Skeletal muscle cell (primary cell): ENCODE measurements around the gene GJD4.

Source experiments
- DNase-seq: peaks from one replicate; pipeline ENCODE4 v3.0.0-alpha.2; 2010; ENCODE audit warnings: low read depth
- H3K4me3 ChIP-seq: 2 replicates; pipeline ENCODE4 v1.5.1; 2011; ENCODE audit warnings: low read depth, mild to moderate bottlenecking, control low read depth, low read length, moderate library complexity

The GJD4 gene

DNA sequence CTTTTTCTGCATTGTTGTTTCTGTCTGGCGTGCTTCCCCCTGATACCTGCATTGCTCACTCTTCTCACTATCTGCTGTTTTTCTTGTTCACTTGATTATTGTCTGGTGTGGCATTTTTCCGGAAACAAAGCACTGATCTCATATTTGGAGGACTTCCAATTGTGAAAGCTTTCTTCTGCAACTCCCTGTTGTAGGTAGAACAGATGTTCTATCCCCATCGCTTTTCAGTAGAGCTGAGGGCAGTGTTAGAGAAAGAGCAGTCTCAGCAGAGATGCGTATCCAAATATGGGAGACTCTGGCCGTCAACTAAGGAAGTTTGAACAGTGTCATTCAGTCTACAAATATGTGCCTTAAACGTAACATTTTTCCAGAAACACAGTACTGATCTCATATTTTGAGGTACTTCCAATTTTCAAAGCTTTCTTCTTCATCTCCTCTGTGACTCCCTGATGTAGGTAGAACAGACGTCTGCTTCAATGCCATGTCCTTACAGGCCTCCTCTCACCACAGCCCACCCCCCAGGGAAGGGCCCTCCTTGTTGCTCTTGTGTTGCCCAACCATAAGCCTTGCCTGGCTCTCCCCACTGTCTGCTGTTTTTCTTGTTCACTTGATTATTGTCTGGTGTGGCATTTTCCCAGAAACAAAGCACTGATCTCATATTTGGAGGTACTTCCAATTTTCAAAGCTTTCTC is 27.1 kb upstream of the GJD4 start:
- H3K4me3 ChIP-seq, result no peak overlapping the region
- no peak for DNase-seq

DNA sequence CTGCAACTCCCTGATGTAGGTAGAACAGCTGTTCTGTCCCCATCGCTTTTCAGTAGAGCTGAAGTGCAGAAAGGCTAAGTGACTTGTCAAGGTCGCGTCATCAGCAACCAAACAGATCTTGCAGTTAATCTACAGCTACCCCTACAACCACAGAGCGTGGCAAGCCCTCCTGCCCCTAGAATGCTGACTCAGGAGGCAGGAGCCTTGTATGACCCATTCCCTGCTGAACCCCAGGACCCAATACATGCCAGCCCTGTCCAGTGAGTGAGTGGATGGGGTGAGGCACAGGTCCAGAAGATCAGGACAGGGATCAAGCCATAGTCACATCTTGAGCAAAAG is 26.6 kb upstream of the GJD4 start:
- no peak for DNase-seq
- H3K4me3 ChIP-seq, result no peak overlapping the region

DNA sequence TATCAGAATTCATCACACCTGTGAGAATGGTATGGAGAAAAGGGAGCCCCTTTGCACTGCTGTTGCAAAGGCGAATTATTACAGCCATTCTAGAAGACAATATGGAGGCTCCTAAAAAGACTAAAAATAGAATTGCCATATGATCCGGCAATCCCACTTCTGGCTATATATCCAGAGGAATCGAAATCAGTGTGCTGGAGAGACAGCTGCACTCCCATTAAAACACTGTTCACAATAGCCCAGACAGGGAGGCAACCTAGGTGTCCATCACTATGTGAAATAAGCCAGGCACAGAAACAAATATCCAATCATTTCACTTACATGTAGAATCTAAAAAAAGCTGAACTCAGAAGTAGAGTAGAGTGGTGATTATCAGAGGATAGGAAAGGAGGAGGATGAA is 26.0 kb upstream of the GJD4 start:
- no peak for DNase-seq
- no peak overlapping the region for H3K4me3 ChIP-seq

DNA sequence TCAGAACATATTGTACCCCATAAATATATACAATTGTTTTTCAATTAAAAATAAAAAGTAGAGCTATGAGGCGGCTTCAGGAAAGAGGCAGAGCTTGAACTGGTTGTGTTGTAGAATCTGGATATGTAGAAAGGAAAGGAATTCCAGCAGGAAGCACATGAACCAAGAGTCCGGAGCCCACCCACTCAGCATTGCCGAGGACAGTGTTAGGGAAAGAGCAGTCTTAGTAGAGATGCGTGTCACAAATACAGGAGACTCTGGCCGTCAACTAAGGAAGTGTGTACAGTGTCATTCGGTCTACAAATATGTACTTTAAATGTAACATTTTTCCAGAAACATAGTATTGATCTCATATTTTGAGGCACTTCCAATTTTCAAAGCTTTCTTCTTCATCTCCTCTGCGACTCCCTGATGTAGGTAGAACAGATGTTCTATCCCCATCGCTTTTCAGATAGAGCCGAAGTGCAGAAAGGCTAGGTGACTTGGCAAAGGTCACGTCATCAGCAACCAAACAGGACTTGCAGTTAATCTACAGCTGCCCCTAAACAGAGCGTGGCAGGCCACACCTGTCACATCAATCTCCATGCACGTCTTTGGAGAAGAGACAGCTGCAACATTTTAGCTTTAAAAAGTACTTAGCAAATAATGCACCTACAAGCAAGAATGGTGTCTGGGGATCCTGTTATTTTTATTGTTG is 25.3 kb upstream of the GJD4 start:
- DNase-seq, result no peak
- no peak overlapping the region for H3K4me3 ChIP-seq

DNA sequence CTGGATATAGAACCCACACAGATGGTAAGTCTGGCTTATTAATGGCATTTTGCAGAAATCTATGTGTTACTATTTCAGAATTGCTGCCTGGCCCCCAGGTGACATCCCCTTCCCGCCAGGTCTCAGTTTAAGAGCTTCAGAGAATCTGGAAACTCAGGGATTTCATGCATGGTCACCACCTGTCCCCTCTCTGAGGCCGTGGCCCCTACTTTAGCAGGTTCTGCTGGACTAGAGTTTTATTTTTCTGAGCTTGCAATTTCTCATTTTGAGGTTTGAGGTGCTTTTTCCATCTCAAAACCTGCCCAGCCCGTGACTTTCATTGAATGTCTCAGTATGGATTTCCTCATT is 24.7 kb upstream of the GJD4 start:
- H3K4me3 ChIP-seq, result no peak overlapping the region
- no peak for DNase-seq

DNA sequence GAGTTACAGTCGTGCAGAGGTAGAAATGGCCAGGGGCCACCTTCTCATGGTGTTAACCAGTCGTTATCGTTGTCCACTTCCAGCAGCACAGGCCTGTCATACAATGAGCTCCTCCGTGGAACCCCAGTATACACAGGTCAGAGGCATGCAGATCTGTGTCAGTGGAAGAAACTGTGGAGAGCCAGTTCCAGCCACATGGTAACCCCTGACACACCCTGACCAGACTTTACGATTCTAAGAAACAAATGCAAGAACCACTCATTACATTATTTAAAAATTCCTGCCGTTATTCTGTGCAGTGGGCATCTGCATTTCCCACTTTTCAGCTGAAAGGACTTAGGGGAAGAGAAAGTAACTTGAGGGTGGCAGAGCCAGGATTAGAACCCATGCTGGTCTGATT is 23.5 kb upstream of the GJD4 start:
- H3K4me3 ChIP-seq, result no peak overlapping the region
- DNase-seq, result no peak

DNA sequence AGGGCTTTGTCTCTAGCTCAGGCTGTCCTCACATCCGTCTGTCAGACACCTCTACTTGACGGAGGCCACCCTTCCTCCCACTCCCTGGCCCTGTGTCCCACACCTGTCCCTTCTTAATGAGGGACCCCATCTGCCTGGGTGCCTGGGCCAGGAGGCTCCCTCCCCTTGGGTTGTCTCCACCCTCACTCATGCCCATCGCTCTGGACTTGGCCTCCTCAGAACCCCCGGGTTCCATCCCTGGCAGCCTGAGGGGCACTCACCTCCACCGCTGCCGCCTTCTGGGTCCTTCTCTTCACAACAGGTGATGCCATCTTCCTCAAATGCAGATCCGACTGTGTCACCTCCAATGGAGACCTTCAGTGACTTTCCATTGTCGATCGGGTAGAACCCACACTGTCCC is 20.2 kb upstream of the GJD4 start:
- no peak overlapping the region for H3K4me3 ChIP-seq
- DNase-seq, result no peak

DNA sequence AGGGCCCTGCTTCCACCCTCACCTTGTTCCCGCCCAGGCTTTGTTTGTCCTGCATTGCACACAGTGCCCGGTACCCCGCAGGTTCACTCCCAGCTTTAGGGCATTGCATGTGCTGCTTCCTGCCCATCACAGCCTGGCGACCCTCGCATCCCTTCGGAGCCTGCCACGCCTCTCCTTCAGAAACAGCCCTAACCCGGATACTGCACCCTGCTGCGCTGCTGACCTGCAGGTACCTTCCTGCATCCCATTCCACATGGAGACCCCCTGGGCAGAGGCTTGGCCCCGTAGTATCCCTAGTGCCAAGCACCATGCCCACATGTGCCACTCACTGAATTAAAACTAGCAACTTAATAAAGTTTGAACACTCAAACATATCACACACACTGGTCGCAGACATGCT is 19.8 kb upstream of the GJD4 start:
- DNase-seq, result no peak
- H3K4me3 ChIP-seq, result no peak overlapping the region

DNA sequence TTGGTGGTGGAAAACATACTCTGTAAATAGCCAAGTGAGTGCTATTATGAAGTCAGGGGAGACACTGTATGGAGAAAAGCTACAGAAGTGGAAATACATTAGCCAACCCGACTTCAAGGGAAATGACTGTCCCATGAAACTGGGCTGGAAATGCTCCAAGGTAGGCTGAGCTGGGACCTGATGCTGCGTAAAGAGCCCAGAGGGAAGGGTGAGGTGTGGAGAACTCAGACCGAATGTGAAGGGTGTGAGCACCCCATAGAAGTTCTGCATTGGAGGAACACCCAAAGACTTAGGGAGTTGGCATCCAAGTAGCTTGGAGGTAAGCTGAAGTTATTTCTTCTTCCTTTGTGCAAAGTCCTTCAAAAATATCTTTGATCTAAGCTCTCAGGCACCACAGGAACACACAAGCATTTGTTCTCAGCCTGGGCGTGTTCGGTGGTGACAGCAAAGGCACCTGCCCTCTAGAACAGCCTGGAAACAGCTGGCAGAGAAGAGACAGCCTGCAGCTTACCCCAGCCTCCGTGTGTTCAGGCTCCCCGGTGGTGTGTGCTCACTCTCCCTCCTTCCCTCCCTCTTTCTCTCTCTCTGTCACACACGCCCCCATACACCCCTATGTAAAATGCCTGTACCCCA is 19.1 kb upstream of the GJD4 start:
- no peak for DNase-seq
- no peak overlapping the region for H3K4me3 ChIP-seq

DNA sequence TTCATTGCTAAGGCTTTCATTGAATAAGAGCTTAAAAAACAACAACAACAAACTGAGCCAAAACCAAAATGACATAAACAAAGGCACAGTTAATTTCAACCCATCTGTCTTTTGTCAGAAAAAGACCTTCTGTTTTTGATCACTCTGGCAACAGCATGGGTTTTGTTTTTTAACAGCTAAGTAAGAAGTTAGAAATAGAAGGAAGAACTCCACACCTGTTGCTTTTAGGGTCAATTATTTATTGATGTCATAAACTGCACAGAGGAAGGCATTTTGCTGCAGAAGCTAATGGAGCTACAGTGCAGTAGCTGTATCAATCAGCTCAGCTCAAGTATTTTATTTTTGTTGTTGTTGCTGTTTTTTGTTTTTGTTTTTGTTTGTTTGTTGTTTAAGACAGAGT is 16.3 kb upstream of the GJD4 start:
- H3K4me3 ChIP-seq, result no peak overlapping the region
- no peak for DNase-seq

DNA sequence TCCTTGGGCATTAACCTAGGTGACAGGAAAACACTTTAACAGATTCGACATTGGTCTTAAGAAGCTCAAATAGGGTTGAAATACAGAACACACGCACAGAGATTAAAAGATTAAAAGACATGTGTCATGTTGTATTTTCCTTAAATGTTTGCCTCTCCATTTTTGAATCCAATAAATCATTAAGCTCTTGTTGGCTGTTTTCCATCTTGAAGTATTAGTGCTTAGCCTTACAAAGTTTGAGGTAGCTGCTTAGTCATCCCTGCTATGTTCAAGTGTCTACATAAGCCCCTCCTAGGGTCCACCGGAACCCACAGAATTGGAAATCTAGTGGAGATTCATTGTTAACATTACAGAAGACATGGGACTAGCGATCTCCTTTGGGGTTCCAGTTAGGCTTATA is 12.7 kb upstream of the GJD4 start:
- DNase-seq, result no peak
- no peak overlapping the region for H3K4me3 ChIP-seq

DNA sequence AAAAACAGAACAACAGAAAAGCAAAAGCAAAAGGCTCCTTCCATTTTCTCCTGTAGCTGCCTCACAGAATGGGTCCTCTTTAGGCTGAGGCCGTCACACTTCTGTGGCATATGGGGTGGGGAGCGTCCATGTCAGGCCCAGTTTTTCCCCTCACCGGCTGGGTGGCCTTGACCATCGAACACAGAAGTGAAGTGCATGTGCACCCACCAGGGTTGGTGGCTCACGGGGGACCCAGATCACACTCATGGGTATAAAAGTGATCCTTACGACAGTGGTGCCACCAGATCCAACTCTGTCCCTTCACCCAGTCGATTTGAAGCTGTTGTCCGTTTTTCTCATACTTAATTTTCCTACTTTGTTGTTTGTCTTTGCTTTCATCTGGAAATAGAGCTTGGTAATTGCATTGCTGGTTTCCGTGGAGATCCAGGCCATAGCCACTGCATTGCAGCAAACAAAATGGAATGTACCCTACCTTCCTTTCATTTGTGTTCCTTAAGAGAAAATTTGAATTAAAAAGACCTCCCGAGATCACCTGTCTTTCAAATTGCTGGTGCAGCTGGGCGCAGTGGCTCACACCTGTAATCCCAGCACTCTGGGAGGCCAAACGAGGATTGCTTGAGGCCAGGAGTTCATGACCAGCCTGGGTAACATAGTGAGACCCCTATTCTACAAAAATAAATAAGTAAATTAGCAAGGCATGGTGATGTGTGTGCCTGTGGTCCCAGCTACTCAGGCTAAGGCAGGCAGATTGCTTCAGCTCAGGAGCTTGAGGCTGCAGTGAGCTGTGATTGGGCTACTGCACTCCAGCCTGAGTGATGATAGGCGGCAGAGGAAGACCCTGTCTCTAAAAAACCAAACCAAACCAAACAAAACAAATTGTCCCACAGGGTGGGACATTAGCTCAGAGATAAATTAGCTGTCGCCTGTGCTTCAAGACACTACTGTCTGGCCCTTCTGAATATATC is 10.7 kb upstream of the GJD4 start:
- no peak overlapping the region for H3K4me3 ChIP-seq
- no peak for DNase-seq

DNA sequence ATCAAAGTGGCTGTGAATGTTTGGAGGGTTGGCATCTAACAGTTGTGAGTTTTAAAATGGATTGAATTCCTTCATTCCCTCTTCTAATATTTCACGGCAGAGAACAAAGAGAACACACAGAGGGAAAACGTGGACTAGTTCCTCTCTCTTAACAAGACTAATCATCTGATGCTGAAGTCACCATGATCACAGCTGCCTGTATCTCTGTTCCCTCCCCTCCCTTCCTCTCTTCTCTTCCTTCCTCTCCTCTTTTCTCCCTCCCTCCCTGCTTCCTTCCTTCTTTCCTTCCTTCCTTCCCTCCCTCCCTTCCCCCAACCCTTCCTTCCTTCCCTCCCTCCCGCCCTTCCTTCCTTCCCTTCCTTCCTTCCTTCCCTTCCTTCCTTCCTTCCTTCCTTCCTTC is 10.0 kb upstream of the GJD4 start:
- DNase-seq, result no peak
- no peak overlapping the region for H3K4me3 ChIP-seq

DNA sequence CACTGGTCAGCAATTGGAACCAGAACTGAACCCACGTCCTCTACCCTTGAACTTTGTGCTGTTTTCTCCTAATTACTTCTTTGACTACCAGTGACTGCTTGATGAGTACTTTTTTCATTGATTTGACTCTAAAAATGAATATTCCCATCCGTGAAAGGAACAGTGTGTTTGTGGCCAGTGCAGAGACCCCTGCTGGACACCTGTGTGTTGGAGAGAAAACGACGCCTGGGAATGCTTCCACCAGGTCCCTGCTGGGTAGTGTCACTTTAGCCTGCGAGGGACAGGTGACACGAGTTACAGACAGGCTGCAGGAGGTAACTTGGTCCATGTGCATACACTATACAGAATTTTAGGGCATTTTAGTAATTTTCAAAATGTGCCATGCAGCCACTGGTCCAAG is 6.8 kb upstream of the GJD4 start:
- DNase-seq, result no peak
- no peak overlapping the region for H3K4me3 ChIP-seq

DNA sequence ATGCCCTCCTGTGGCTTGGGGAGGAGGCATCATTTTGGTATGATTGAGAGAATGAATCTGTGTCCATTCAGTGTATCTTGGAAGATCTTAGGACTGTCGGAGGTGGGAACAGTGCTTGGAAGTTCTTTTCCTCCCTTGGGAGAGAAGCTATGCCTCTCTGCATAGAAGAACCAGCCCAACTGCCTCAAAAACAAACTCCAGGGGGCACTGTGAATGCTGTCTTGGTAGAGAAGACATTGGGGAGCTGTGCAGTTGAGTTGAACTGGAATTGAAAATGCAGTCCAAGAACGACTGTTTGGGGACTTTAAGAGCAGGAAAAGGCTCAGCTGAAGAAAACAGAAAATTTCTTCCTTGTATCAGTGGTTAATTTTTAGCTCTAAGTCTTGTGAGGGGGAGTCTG is 4.9 kb upstream of the GJD4 start:
- no peak overlapping the region for H3K4me3 ChIP-seq
- no peak for DNase-seq

DNA sequence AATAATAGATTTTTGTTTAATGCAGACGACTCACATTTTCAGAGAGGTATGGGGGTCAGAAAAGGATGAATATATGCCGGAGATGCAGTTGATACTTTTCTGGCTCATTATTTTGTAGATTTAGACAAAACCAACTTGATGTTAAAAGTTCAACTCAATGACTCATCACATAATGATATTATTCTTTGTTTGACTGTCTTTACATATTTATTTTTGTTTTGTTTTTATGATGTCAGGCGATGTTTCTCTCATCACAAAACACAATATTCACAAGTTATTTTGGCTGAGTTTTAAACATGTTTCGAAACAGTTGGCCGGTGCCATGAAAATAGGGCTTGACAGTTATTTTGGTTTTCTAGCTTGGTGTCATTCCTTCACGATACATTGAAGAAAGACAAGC is 1.3 kb downstream of the GJD4 start:
- DNase-seq, result no peak
- H3K4me3 ChIP-seq, result no peak overlapping the region

DNA sequence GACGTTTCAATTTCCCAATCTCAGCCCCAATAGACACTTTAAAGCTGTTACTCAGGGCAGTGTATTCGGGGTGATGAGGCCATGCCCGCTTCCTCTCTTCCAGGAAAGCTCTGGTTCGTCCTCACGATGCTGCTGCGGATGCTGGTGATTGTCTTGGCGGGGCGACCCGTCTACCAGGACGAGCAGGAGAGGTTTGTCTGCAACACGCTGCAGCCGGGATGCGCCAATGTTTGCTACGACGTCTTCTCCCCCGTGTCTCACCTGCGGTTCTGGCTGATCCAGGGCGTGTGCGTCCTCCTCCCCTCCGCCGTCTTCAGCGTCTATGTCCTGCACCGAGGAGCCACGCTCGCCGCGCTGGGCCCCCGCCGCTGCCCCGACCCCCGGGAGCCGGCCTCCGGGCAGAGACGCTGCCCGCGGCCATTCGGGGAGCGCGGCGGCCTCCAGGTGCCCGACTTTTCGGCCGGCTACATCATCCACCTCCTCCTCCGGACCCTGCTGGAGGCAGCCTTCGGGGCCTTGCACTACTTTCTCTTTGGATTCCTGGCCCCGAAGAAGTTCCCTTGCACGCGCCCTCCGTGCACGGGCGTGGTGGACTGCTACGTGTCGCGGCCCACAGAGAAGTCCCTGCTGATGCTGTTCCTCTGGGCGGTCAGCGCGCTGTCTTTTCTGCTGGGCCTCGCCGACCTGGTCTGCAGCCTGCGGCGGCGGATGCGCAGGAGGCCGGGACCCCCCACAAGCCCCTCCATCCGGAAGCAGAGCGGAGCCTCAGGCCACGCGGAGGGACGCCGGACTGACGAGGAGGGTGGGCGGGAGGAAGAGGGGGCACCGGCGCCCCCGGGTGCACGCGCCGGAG is 2.6 kb downstream of the GJD4 start:
- H3K4me3 ChIP-seq, result peak overlapping the region; percentile 42
- no peak for DNase-seq

DNA sequence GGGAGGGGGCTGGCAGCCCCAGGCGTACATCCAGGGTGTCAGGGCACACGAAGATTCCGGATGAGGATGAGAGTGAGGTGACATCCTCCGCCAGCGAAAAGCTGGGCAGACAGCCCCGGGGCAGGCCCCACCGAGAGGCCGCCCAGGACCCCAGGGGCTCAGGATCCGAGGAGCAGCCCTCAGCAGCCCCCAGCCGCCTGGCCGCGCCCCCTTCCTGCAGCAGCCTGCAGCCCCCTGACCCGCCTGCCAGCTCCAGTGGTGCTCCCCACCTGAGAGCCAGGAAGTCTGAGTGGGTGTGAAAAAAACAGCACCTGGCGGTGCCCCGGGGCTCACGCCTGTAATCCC is 3.2 kb downstream of the GJD4 start:
- peak overlapping the region; percentile 42 for H3K4me3 ChIP-seq
- no peak for DNase-seq

DNA sequence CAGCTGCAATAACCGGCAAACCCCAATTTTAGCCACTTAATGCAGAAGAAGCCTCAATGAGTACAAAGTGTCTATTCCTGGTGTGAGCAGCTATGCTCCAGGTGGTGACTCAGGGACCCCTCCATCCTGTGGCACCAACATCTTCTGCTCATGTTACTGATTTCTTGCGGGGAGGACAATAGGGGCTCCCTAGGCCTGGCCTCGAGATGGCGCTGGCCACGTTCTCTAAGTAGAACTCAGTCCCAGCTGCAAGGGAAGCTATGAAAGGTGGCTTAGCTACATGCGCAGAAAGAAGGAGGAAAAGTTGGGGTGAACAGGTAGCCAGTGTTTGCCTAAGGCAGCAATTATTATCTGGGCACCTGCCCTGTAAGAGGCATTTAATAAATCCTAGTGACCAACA is 6.6 kb downstream of the GJD4 start:
- DNase-seq, result no peak
- H3K4me3 ChIP-seq, result no peak overlapping the region
